NCI-H345 (cell line): ENCODE measurements around the gene PAFAH1B2.

ENCODE experiments used
- DNase-seq: peaks from one replicate; lab custom pipeline; 2025; lab: John Stamatoyannopoulos, UW

PAFAH1B2 gene

GRCh38 chr11:117221775-117222517 lies 77.9 kb downstream of the PAFAH1B2 start:
- DNase-seq: peak; percentile 40

GRCh38 chr11:117222991-117223740 lies 79.1 kb downstream of the PAFAH1B2 start:
- no peak for DNase-seq

GRCh38 chr11:117223741-117224689 lies 79.9 kb downstream of the PAFAH1B2 start:
- DNase-seq: no peak

GRCh38 chr11:117225553-117226170 lies 81.6 kb downstream of the PAFAH1B2 start:
- DNase-seq: no peak
